ENCODE data around the gene CRACDL.

DNA sequence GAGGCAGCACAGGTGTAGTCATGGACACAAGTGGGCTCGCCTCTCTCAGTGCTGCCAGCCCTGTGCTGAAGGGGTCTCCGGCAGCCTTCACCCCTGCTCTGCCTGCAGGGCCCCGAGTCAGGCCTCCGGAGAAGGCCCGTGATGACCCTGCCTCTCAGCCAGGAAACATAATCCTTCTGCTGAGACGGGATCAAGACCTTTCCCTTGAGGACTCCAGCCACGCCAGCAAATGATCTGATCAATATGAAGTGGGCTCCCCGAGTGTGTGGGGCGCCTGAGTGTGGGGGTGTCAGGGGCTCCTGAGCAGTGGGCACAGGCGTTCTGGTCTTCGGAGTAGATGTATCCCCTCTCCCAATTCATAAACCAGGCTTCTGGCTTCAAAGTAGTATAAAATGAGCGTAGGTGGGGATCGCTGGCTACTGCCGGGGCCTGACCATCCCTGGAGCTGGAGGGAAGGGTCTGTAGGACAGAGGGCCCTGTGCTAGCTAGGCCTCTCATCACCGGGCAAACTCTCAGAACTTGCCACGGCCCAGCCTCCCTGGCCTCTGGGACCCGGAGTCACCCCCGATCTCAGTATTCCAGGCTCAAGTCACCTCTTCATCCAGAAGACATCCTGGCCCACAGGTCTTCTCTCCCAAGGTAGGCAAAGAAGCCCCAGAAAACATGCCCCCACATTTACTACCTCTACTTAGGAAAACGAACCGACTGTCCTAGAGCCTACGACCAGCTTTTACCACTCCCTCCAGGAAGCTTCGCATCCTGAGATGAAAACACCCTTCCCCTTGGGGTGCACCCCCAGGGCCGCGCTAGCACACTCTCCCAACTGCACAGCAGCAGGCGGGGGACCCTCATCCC, 33.6 kb downstream of the CRACDL start:
- TF ChIP-seq POLR2AphosphoS5 (IDR thresholded peaks at IDR 0.05; ENCODE audit: low read depth, low read length): no peak
- no peak for TF ChIP-seq SIN3A (IDR thresholded peaks at IDR 0.05; ENCODE audit: borderline replicate concordance, insufficient read depth, low read length)
- TF ChIP-seq, protein P1, sequence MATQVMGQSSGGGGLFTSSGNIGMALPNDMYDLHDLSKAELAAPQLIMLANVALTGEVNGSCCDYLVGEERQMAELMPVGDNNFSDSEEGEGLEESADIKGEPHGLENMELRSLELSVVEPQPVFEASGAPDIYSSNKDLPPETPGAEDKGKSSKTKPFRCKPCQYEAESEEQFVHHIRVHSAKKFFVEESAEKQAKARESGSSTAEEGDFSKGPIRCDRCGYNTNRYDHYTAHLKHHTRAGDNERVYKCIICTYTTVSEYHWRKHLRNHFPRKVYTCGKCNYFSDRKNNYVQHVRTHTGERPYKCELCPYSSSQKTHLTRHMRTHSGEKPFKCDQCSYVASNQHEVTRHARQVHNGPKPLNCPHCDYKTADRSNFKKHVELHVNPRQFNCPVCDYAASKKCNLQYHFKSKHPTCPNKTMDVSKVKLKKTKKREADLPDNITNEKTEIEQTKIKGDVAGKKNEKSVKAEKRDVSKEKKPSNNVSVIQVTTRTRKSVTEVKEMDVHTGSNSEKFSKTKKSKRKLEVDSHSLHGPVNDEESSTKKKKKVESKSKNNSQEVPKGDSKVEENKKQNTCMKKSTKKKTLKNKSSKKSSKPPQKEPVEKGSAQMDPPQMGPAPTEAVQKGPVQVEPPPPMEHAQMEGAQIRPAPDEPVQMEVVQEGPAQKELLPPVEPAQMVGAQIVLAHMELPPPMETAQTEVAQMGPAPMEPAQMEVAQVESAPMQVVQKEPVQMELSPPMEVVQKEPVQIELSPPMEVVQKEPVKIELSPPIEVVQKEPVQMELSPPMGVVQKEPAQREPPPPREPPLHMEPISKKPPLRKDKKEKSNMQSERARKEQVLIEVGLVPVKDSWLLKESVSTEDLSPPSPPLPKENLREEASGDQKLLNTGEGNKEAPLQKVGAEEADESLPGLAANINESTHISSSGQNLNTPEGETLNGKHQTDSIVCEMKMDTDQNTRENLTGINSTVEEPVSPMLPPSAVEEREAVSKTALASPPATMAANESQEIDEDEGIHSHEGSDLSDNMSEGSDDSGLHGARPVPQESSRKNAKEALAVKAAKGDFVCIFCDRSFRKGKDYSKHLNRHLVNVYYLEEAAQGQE (IDR thresholded peaks at IDR 0.05; ENCODE audit: insufficient read depth in 1 of 2, low read depth in 2 of 2, low read length in 2 of 2): no peak
